ENCODE measurements around the gene CHST11.

Gene CHST11

GRCh38 chr12:104415342-104415980, 41.3 kb upstream of the CHST11 start (continued):
- no peak for TF ChIP-seq SP7 (tag by site-specific recombination; IDR thresholded peaks at IDR 0.05)
- TF ChIP-seq ZNF626 (tag by site-specific recombination; IDR thresholded peaks at IDR 0.05), result no peak
- no peak for TF ChIP-seq ZNF830 (tag by site-specific recombination; IDR thresholded peaks at IDR 0.05; ENCODE audit: low read depth)
- TF ChIP-seq ZBTB26 (tag by site-specific recombination; optimal IDR thresholded peaks at IDR 0.05), result no peak
- TF ChIP-seq ZNF155 (tag by site-specific recombination; IDR thresholded peaks at IDR 0.05), result no peak
- no peak for TF ChIP-seq ATF2 (tag by site-specific recombination; IDR thresholded peaks at IDR 0.05; ENCODE audit: low read depth)
- no peak for TF ChIP-seq MYNN (tag by site-specific recombination; IDR thresholded peaks at IDR 0.05; ENCODE audit: borderline replicate concordance)

- no peak for TF ChIP-seq ZNF677 (tag by site-specific recombination; IDR thresholded peaks at IDR 0.05)
- TF ChIP-seq ZIC2 (tag by site-specific recombination; IDR thresholded peaks at IDR 0.05), result 0 out of 2 replicates have a peak, but pooled peaks have one; percentile 23
- no peaks in the 10 kb centered on the region for H3K36me3 ChIP-seq (ENCODE audit: control insufficient read depth in 2 of 2, insufficient read depth in 1 of 2, low read length in 2 of 2)
- POLR2A ChIA-PET, result no interaction called here
- H3K4me3 ChIP-seq (ENCODE audit: low read depth, low read length), result no peak overlapping the region
- no peak overlapping the region for H3K27ac ChIP-seq (ENCODE audit: extremely low read depth, low read depth, low read length)
- CTCF ChIA-PET, result no interaction called here
- H3K9me3 ChIP-seq (ENCODE audit: control insufficient read depth, insufficient read depth, low read depth, low read length), result no peaks in the 10 kb centered on the region
- H3K4me1 ChIP-seq (ENCODE audit: control insufficient read depth, insufficient read depth, low read length), result no peaks in the 10 kb centered on the region
Measured at GRCh38 chr12:104416136-104416535, 40.6 kb upstream of the CHST11 start.

GRCh38 chr12:104416585-104416984, 40.2 kb upstream of the CHST11 start:
- ChIA-PET POLR2A (no interaction called here), CTCF (no interaction called here)
- no peak overlapping the region for H3K4me3 ChIP-seq (ENCODE audit: low read depth, low read length)
- no peaks in the 10 kb centered on the region for H3K36me3 ChIP-seq (ENCODE audit: control insufficient read depth in 2 of 2, insufficient read depth in 1 of 2, low read length in 2 of 2)
- no peak overlapping the region for H3K27ac ChIP-seq (ENCODE audit: extremely low read depth, low read depth, low read length)
- no peaks in the 10 kb centered on the region for H3K4me1 ChIP-seq (ENCODE audit: control insufficient read depth, insufficient read depth, low read length)
- no peak for TF ChIP-seq ZNF426 (tag by site-specific recombination; IDR thresholded peaks at IDR 0.05)
- TF ChIP-seq ZNF112 (tag by site-specific recombination; IDR thresholded peaks at IDR 0.05), result no peak
- no peak for TF ChIP-seq ZNF26 (tag by site-specific recombination; IDR thresholded peaks at IDR 0.05)
- no peak for TF ChIP-seq KLF10 (tag by site-specific recombination; IDR thresholded peaks at IDR 0.05)
- no peak for TF ChIP-seq ZBTB8A (tag by site-specific recombination; IDR thresholded peaks at IDR 0.05)
- TF ChIP-seq ZNF555 (tag by site-specific recombination; conservative IDR thresholded peaks at IDR 0.05), result no peak
- TF ChIP-seq ZNF514 (tag by site-specific recombination; IDR thresholded peaks at IDR 0.05), result no peak
- TF ChIP-seq ZNF239 (tag by site-specific recombination; IDR thresholded peaks at IDR 0.05), result no peak
- TF ChIP-seq ELK4 (IDR thresholded peaks at IDR 0.05; ENCODE audit: borderline replicate concordance, low read depth, low read length), result no peak
- no peaks in the 10 kb centered on the region for H3K9me3 ChIP-seq (ENCODE audit: control insufficient read depth, insufficient read depth, low read depth, low read length)

Data from HEK293 (cell line).